HCT116 (cell line): ENCODE data around the gene ADGRA3. TPM values are rescaled to one million over a fixed set of nuclear protein-coding genes. Genes with fewer than 3 reads are reported as not detected.
A peak's percentile ranks its signal among the peaks of the same experiment; 100 is the strongest.

ENCODE experiments used
- ATAC-seq: fragments of 200-7000 bp; cut with Tn5 transposase; 2 replicates; pipeline ENCODE4 v1.9.1; 2020; ENCODE audit warnings: mild to moderate bottlenecking, moderate library complexity
- BruUV-seq: library from RNA; stranded (reverse); fragments of 400-500 nt; replicated peaks from 2 replicates; lab custom pipeline; 2021; lab: Mats Ljungman, UMichigan
- CTCF ChIA-PET: fragments of 300-600 bp; sonication (Branson Sonifier 250); formaldehyde crosslinking; loops from one replicate; lab custom pipeline; 2021; ENCODE audit warnings: antibody characterized with exemption; lab: Charles Lee
- POLR2A ChIA-PET: fragments of 300-600, 350-600 bp; sonication (Branson Sonifier 250); formaldehyde crosslinking; loops from one replicate; lab custom pipeline; 2021; ENCODE audit warnings: antibody characterized with exemption; lab: Charles Lee
- RAD21 ChIA-PET, 2 experiments: fragments of 300-600 bp; sonication (Branson Sonifier 250); formaldehyde crosslinking; loops; one replicate each; lab custom pipeline; 2023; ENCODE audit warnings: low total read pairs in 2 of 2; ENCODE audit not compliant: uncharacterized antibody in 2 of 2, unreplicated experiment in 2 of 2, low non-redundant PET in 1 of 2; lab: Charles Lee
- DNase-seq: peaks from one replicate; pipeline ENCODE4 v3.0.0-alpha.2; 2010; ENCODE audit warnings: low read depth, low spot score
- H2AFZ ChIP-seq: fragments of 200-600 bp; shearing (Covaris generic), sonication (generic); 2 replicates; pipeline ENCODE4 v1.6.1; 2017; ENCODE audit warnings: low read depth, mixed run types, mixed read lengths, antibody characterized with exemption, low read length; ENCODE audit not compliant: poor library complexity, severe bottlenecking
- H3K27ac ChIP-seq: 2 replicates; pipeline ENCODE4 v1.5.1; 2012; ENCODE audit warnings: low read depth, low read length
- H3K27me3 ChIP-seq: fragments of 200-600 bp; sonication (generic); 2 replicates; pipeline ENCODE4 v1.6.1; 2016; ENCODE audit warnings: mixed run types, low read length, mixed read lengths; ENCODE audit not compliant: insufficient read depth
- H3K36me3 ChIP-seq, 2 experiments: fragments of 200-500 bp in 1 of 2; fragments of 200-600 bp in 1 of 2; sonication (Bioruptor generic) in 1 of 2; sonication (generic) in 1 of 2; 2 replicates each; pipeline versions ENCODE4 v1.5.1 to v1.6.1; 2014 to 2016; ENCODE audit warnings: low read length in 2 of 2, inconsistent platforms in 1 of 2, mixed read lengths in 1 of 2, mixed run types in 1 of 2; ENCODE audit not compliant: insufficient read depth in 2 of 2, control insufficient read depth in 1 of 2
- H3K4me1 ChIP-seq, 2 experiments: fragments of 200-600 bp in 1 of 2; sonication (generic) in 1 of 2; 2 replicates each; pipeline versions ENCODE4 v1.5.1 to v1.6.1; 2012 to 2017; ENCODE audit warnings: low read length in 2 of 2, inconsistent platforms in 1 of 2, mild to moderate bottlenecking in 1 of 2, mixed read lengths in 1 of 2, mixed run types in 1 of 2, moderate library complexity in 1 of 2; ENCODE audit not compliant: insufficient read depth in 2 of 2, control insufficient read depth in 1 of 2
- H3K4me2 ChIP-seq: fragments of 200-600 bp; sonication (generic); 2 replicates; pipeline ENCODE4 v1.6.1; 2017; ENCODE audit warnings: mixed run types, low read length, mixed read lengths
- H3K4me3 ChIP-seq, 2 experiments: fragments of 200-600 bp in 1 of 2; sonication (generic) in 1 of 2; replicated peaks in 1 of 2; 2 replicates each; pipeline ENCODE4 v1.5.1; 2011 to 2016; ENCODE audit warnings: low read length in 2 of 2, control low read depth in 1 of 2, low read depth in 1 of 2, mild to moderate bottlenecking in 1 of 2, mixed read lengths in 1 of 2, mixed run types in 1 of 2
- H3K79me2 ChIP-seq: fragments of 200-600 bp; sonication (generic); 2 replicates; pipeline ENCODE4 v1.6.1; 2017; ENCODE audit warnings: mild to moderate bottlenecking, mixed run types, low read length, moderate library complexity, mixed read lengths; ENCODE audit not compliant: insufficient read depth
- H3K9ac ChIP-seq: fragments of 200-600 bp; sonication (generic); 2 replicates; pipeline ENCODE4 v1.6.1; 2016; ENCODE audit warnings: low read length, mixed read lengths
- H3K9me2 ChIP-seq: fragments of 200-600 bp; sonication (generic), shearing (Covaris generic); 2 replicates; pipeline ENCODE4 v1.6.1; 2017; ENCODE audit warnings: mixed run types, mild to moderate bottlenecking, moderate library complexity; ENCODE audit not compliant: insufficient read depth
- H3K9me3 ChIP-seq, 2 experiments: fragments of 200-500 bp in 1 of 2; fragments of 200-600 bp in 1 of 2; sonication (Bioruptor generic) in 1 of 2; sonication (generic) in 1 of 2; 2 replicates each; pipeline ENCODE4 v1.6.1; 2014 to 2017; ENCODE audit warnings: low read length in 2 of 2, mixed read lengths in 2 of 2, inconsistent platforms in 1 of 2, low read depth in 1 of 2, mild to moderate bottlenecking in 1 of 2, mixed run types in 1 of 2, moderate library complexity in 1 of 2; ENCODE audit not compliant: control insufficient read depth in 1 of 2, insufficient read depth in 1 of 2
- H4K20me1 ChIP-seq: fragments of 200-600 bp; sonication (generic), shearing (Covaris generic); 2 replicates; pipeline ENCODE4 v1.6.1; 2017; ENCODE audit warnings: mixed run types, mild to moderate bottlenecking, moderate library complexity; ENCODE audit not compliant: insufficient read depth
- CBX3 ChIP-seq: IDR thresholded peaks from 2 replicates; pipeline ENCODE4 v1.6.1; 2012; ENCODE audit warnings: low read depth
- CEBPB ChIP-seq: IDR thresholded peaks from 2 replicates; pipeline ENCODE4 v1.6.1; 2012; ENCODE audit warnings: low read depth
- ELF1 ChIP-seq: IDR thresholded peaks from 2 replicates; pipeline ENCODE4 v1.6.1; 2012; ENCODE audit warnings: low read depth, borderline replicate concordance
- EZH2 ChIP-seq: fragments of 200-600 bp; sonication (generic); IDR thresholded peaks from 2 replicates; pipeline ENCODE4 v1.6.1; 2017; ENCODE audit warnings: antibody characterized with exemption, mixed run types
- JUND ChIP-seq: IDR thresholded peaks from 2 replicates; pipeline ENCODE4 v1.6.1; 2012
- POLR2A ChIP-seq: IDR thresholded peaks from 2 replicates; pipeline ENCODE4 v1.7.0; 2011; ENCODE audit warnings: borderline replicate concordance; ENCODE audit not compliant: insufficient read depth, insufficient read length; ENCODE audit errors: extremely low read depth
- POLR2AphosphoS5 ChIP-seq: IDR thresholded peaks from 2 replicates; pipeline ENCODE4 v1.6.1; 2011; ENCODE audit warnings: mild to moderate bottlenecking, low read depth, low read length, moderate library complexity
- SP1 ChIP-seq: IDR thresholded peaks from 2 replicates; pipeline ENCODE4 v1.6.1; 2012; ENCODE audit warnings: low read depth
- intact Hi-C: fragments of 100-400 bp; cut with micrococcal nuclease; formaldehyde crosslinking; loops from 2 replicates; pipeline ENCODE4 v1.10.0; 2022
- total RNA-seq: library from RNA; stranded (reverse); gene quantifications from one replicate; pipeline ENCODE4 v1.2.1, GENCODE V29; 2021; ENCODE audit not compliant: unreplicated experiment
- TF ChIP-seq, protein P1 (sequence below), 3 experiments: fragments of 200-600 bp in 1 of 3; sonication (generic) in 1 of 3; IDR thresholded peaks in 2 of 3; conservative IDR thresholded peaks in 1 of 3; 2 replicates each; pipeline ENCODE4 v1.5.1; 2012 to 2017; ENCODE audit warnings: low read depth in 2 of 3, low read length in 2 of 3, antibody characterized with exemption in 1 of 3, borderline replicate concordance in 1 of 3, control low read depth in 1 of 3, mild to moderate bottlenecking in 1 of 3, mixed read lengths in 1 of 3, mixed run types in 1 of 3, moderate library complexity in 1 of 3; ENCODE audit not compliant: insufficient read depth in 1 of 3
- TF ChIP-seq, protein P2 (sequence below): IDR thresholded peaks from 2 replicates; pipeline ENCODE4 v1.6.1; 2012
- TF ChIP-seq, protein P3 (sequence below): IDR thresholded peaks from 2 replicates; pipeline ENCODE4 v1.6.1; 2011; ENCODE audit warnings: mild to moderate bottlenecking, low read length, moderate library complexity; ENCODE audit not compliant: insufficient replicate concordance; ENCODE audit errors: extremely low read depth
- TF ChIP-seq, protein P4 (sequence below): IDR thresholded peaks from 2 replicates; pipeline ENCODE4 v1.6.1; 2012; ENCODE audit warnings: low read depth

The ADGRA3 gene
- total RNA-seq, 1 experiment from 2014 or later = 43.0 TPM

DNA sequence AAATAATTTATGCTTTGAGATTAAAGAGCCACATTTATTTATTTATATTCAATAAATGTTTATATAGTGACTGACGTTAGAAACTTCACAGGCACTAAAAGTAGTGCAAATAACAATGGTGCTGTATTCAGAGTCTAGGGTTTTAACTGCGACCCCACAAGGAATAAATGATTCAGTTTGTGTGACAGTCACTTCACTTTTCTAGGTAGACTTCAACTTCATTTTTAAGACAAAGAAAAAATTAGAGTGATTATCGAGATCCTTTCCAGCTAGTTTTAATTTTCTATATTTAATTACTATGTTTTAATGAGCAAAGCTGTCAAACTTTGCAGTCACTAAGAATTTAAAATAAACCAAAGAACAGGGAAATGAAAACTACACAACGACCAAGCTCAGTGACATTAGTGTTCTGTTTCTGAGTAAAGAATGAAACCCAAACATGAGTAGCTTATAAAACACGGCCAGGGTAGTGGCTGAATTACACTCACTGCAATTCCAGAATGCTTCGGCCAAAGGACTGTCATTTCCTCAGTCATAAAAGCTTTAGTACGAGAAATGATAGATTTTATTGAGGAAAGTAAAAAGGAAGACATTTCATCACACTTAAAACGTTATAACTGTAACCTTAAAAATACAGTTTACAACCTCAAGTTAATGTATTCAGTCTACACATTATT is 38.6 kb downstream of the ADGRA3 start (continued):
- TF ChIP-seq, protein P1, sequence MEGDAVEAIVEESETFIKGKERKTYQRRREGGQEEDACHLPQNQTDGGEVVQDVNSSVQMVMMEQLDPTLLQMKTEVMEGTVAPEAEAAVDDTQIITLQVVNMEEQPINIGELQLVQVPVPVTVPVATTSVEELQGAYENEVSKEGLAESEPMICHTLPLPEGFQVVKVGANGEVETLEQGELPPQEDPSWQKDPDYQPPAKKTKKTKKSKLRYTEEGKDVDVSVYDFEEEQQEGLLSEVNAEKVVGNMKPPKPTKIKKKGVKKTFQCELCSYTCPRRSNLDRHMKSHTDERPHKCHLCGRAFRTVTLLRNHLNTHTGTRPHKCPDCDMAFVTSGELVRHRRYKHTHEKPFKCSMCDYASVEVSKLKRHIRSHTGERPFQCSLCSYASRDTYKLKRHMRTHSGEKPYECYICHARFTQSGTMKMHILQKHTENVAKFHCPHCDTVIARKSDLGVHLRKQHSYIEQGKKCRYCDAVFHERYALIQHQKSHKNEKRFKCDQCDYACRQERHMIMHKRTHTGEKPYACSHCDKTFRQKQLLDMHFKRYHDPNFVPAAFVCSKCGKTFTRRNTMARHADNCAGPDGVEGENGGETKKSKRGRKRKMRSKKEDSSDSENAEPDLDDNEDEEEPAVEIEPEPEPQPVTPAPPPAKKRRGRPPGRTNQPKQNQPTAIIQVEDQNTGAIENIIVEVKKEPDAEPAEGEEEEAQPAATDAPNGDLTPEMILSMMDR (IDR thresholded peaks at IDR 0.05 in 2 of 3, conservative IDR thresholded peaks at IDR 0.05 in 1 of 3; ENCODE audit: borderline replicate concordance in 1 of 3, insufficient read depth in 1 of 3, low read depth in 2 of 3, low read length in 2 of 3) = no peak
- TF ChIP-seq EZH2 = no peak
- TF ChIP-seq POLR2A = no peak
- no peak for TF ChIP-seq ELF1
- TF ChIP-seq CBX3 = no peak
- TF ChIP-seq SP1 = no peak
- TF ChIP-seq, all 23 proteins: peak for 0

DNA sequence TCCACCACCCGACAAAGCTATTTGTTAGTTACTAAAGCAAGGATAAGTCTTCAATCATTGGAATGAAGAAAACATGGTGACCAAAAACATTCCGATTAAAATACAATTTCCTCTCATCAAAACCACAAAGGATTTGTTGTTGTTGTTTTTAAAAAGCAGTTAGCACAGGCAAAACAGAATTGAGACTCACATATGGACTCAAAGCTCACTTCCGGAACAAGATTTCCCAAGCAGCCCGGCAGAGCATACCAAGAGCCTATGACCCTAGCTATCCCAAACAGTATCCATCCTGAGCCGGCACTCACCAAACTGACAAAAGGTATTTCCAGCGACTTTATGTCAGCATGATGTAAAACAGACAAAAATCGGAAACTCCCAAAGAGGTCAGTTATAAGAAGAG is 39.9 kb downstream of the ADGRA3 start:
- ChIA-PET RAD21 (no interaction called here), POLR2A (no interaction called here), CTCF (interaction anchor here (1.2 kb wide), 1 partner anchor 132 kb away, joined by 3 read pairs; no protein-coding TSS in a partner anchor)
- intact Hi-C loops = no loop called here
- Histone ChIP-seq H3K9ac (no peak overlapping the region), H3K36me3 (no peaks in the 10 kb centered on the region; a peak in 1 of 4 replicates), H3K4me2 (peak overlapping the region; percentile 59), H3K4me1 (peaks cover 17 to 31% of the 10 kb centered on the region in 2 experiments), H3K9me2 (no peaks in the 10 kb centered on the region), H2AFZ (no peak overlapping the region), H3K4me3 (0 out of 4 replicates have a peak overlapping the region, but pooled peaks of 1 of the 2 experiments have one; percentile 0), H3K27ac (no peak overlapping the region), H3K9me3 (no peaks in the 10 kb centered on the region), H4K20me1 (no peaks in the 10 kb centered on the region), H3K27me3 (no peaks in the 10 kb centered on the region), H3K79me2 (peaks cover 74% of the 10 kb centered on the region)
- no TSS peak for BruUV-seq
- TF ChIP-seq POLR2AphosphoS5 (no peak), JUND (no peak), ELF1 (no peak), CEBPB (no peak), SP1 (no peak)
- TF ChIP-seq, protein P2, sequence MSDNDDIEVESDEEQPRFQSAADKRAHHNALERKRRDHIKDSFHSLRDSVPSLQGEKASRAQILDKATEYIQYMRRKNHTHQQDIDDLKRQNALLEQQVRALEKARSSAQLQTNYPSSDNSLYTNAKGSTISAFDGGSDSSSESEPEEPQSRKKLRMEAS = no peak
- TF ChIP-seq, protein P3, sequence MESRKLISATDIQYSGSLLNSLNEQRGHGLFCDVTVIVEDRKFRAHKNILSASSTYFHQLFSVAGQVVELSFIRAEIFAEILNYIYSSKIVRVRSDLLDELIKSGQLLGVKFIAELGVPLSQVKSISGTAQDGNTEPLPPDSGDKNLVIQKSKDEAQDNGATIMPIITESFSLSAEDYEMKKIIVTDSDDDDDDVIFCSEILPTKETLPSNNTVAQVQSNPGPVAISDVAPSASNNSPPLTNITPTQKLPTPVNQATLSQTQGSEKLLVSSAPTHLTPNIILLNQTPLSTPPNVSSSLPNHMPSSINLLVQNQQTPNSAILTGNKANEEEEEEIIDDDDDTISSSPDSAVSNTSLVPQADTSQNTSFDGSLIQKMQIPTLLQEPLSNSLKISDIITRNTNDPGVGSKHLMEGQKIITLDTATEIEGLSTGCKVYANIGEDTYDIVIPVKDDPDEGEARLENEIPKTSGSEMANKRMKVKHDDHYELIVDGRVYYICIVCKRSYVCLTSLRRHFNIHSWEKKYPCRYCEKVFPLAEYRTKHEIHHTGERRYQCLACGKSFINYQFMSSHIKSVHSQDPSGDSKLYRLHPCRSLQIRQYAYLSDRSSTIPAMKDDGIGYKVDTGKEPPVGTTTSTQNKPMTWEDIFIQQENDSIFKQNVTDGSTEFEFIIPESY = no peak
- TF ChIP-seq, protein P4, sequence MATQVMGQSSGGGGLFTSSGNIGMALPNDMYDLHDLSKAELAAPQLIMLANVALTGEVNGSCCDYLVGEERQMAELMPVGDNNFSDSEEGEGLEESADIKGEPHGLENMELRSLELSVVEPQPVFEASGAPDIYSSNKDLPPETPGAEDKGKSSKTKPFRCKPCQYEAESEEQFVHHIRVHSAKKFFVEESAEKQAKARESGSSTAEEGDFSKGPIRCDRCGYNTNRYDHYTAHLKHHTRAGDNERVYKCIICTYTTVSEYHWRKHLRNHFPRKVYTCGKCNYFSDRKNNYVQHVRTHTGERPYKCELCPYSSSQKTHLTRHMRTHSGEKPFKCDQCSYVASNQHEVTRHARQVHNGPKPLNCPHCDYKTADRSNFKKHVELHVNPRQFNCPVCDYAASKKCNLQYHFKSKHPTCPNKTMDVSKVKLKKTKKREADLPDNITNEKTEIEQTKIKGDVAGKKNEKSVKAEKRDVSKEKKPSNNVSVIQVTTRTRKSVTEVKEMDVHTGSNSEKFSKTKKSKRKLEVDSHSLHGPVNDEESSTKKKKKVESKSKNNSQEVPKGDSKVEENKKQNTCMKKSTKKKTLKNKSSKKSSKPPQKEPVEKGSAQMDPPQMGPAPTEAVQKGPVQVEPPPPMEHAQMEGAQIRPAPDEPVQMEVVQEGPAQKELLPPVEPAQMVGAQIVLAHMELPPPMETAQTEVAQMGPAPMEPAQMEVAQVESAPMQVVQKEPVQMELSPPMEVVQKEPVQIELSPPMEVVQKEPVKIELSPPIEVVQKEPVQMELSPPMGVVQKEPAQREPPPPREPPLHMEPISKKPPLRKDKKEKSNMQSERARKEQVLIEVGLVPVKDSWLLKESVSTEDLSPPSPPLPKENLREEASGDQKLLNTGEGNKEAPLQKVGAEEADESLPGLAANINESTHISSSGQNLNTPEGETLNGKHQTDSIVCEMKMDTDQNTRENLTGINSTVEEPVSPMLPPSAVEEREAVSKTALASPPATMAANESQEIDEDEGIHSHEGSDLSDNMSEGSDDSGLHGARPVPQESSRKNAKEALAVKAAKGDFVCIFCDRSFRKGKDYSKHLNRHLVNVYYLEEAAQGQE = no peak
- DNase-seq (no peak), ATAC-seq (no peak)
